Measurements from ENCODE around the gene HYAL1. TPM values are rescaled to one million over a fixed set of nuclear protein-coding genes. Genes with fewer than 3 reads are reported as not detected.
A peak's percentile ranks its signal among the peaks of the same experiment; 100 is the strongest.

The HYAL1 gene
- total and polyA plus RNA-seq, 8 donors: 2.1 to 41.3 (median 2.9) TPM

DNA sequence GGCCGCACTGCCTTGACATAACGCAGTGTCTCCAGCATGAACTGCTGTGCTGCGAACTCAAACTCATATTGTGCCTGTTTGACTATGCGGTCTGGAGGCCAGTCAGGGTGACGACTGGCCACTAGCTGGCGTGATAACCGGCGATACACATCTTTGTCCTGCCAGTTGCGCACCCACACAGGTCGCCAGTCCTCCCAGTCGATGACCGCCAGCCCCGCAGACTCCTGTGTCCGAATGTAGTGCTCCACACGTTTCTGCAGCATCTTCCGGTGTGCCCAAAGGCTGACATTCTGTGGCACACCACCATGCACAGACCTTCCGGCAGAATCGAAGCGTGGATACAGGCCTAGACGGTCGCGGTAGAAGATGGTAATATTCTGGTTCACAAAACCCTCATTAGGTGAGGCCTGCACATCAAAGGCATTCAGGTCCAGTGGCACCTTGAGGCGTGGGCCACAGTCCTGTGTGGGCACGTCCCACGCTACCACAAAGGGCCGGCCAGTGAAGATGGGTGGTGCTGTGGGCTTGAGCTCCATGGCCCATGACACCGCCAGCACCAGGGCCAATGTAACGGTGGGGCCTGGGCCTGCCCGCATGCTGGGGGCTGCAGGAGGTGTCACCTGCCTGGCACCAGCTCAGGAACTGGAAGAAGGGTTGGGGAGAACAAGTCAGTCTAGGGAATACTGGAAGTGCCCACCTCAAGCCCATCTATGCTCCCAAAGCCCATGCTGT is 16.7 kb upstream of the HYAL1 start:
- no peaks in the 10 kb centered on the region for H3K9me3 ChIP-seq

GRCh38 chr3:50319181-50319893 is 16.0 kb upstream of the HYAL1 start:
- Histone ChIP-seq H3K4me3 (peak overlapping the region in 1 of 2 donors; percentile 91), H3K9me3 (no peaks in the 10 kb centered on the region), H3K4me1 (peaks cover 45 to 89% of the 10 kb centered on the region in 2 donors), H3K27ac (peak overlapping the region in 1 of 2 donors; percentile 71), H3K27me3 (no peaks in the 10 kb centered on the region), H3K36me3 (peaks cover 0 to 38% of the 10 kb centered on the region in 2 donors)
- TF ChIP-seq CTCF (IDR thresholded peaks at IDR 0.05): no peak
- DNase-seq (no peak), ATAC-seq (no peak)
- intact Hi-C loops (cut with DNase I): no loop called here

More for the DNA sequence above, 16.7 kb upstream of the HYAL1 start:
- intact Hi-C loops (cut with DNase I): no loop called here
- H3K4me3 ChIP-seq: peak overlapping the region; percentile 76 to 91
- peak overlapping the region; percentile 90 to 93 for H3K27ac ChIP-seq
- ATAC-seq (no peak), DNase-seq (no peak)
- peaks cover 45 to 90% of the 10 kb centered on the region in 2 donors for H3K4me1 ChIP-seq
- no peak for TF ChIP-seq CTCF (IDR thresholded peaks at IDR 0.05)
- peaks cover 0 to 42% of the 10 kb centered on the region in 2 donors for H3K36me3 ChIP-seq
- H3K27me3 ChIP-seq: no peaks in the 10 kb centered on the region

GRCh38 chr3:50318615-50319014 is 15.2 kb upstream of the HYAL1 start:
- H3K36me3 ChIP-seq: peaks cover 0 to 38% of the 10 kb centered on the region in 2 donors
- intact Hi-C loops (cut with DNase I): no loop called here
- peak overlapping the region in 1 of 2 donors; percentile 91 for H3K4me3 ChIP-seq
- H3K27me3 ChIP-seq: no peaks in the 10 kb centered on the region
- DNase-seq (no peak), ATAC-seq (no peak)
- H3K9me3 ChIP-seq: no peaks in the 10 kb centered on the region
- H3K4me1 ChIP-seq: peaks cover 45 to 89% of the 10 kb centered on the region in 2 donors
- peak overlapping the region; percentile 71 to 83 for H3K27ac ChIP-seq
- TF ChIP-seq CTCF (IDR thresholded peaks at IDR 0.05): no peak

DNA sequence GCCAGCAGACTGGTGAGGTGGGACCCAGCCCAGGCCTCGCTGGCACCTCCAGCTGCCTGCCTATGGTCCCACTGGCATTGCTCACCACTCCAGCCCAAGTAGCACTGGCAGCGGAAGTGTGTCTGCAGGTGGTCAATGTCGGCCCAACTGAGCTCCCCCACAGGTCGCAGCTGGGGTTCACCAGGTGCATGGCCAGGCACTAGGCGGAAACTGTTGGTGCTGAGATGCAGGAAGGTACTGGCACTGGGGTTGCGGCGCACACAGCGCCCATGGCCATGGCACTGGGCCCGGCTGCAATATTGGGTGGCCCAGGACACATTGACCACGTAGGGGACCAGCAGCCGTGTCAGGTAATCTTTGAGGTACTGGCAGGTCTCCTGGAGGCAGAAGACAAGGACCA is 14.8 kb upstream of the HYAL1 start:
- Histone ChIP-seq H3K36me3 (peaks cover 0 to 38% of the 10 kb centered on the region in 2 donors), H3K4me1 (peaks cover 45 to 89% of the 10 kb centered on the region in 2 donors), H3K4me3 (peak overlapping the region in 1 of 2 donors; percentile 91), H3K27ac (peak overlapping the region; percentile 71 to 83), H3K9me3 (no peaks in the 10 kb centered on the region), H3K27me3 (no peaks in the 10 kb centered on the region)
- no peak for TF ChIP-seq CTCF (IDR thresholded peaks at IDR 0.05)
- DNase-seq (no peak), ATAC-seq (no peak)
- intact Hi-C loops (cut with DNase I): no loop called here

GRCh38 chr3:50317300-50317699 is 13.9 kb upstream of the HYAL1 start:
- Histone ChIP-seq H3K27me3 (no peaks in the 10 kb centered on the region), H3K36me3 (peaks cover 0 to 38% of the 10 kb centered on the region in 2 donors), H3K27ac (peak overlapping the region; percentile 71 to 83), H3K9me3 (no peaks in the 10 kb centered on the region), H3K4me3 (peak overlapping the region in 1 of 2 donors; percentile 91), H3K4me1 (peaks cover 42 to 81% of the 10 kb centered on the region in 2 donors)
- ATAC-seq (no peak), DNase-seq (no peak)
- intact Hi-C loops (cut with DNase I): no loop called here
- no peak for TF ChIP-seq CTCF (IDR thresholded peaks at IDR 0.05)

All from left lung (tissue), 10 donors.